Upper lobe of left lung (tissue), 6 donors: ENCODE data around the gene LYPD1. TPM values are rescaled to one million over a fixed set of nuclear protein-coding genes. Genes with fewer than 3 reads are reported as not detected.

Experiments used
- ATAC-seq, 2 donors: fragments of 200-7000 bp; cut with Tn5 transposase; one replicate each; pipeline ENCODE4 v1.9.1; 2022; ENCODE audit warnings: mild to moderate bottlenecking in 2 of 2, moderate library complexity in 2 of 2; ENCODE audit not compliant: low FRiP score in 2 of 2
- DNase-seq, 2 donors: peaks; one replicate each; pipeline ENCODE4 v3.0.0-alpha.2; 2019 to 2020
- H3K27ac ChIP-seq, 4 donors: fragments of 200-600 bp; sonication (generic); one replicate each; pipeline ENCODE4 v1.5.1; 2016 to 2019
- H3K27me3 ChIP-seq, 4 donors: fragments of 200-600 bp; sonication (generic); one replicate each; pipeline ENCODE4 v1.5.1; 2017 to 2019
- H3K36me3 ChIP-seq, 4 donors: fragments of 200-600 bp; sonication (generic); one replicate each; pipeline ENCODE4 v1.5.1; 2016 to 2019
- H3K4me1 ChIP-seq, 4 donors: fragments of 200-600 bp; sonication (generic); one replicate each; pipeline ENCODE4 v1.5.1; 2018 to 2019
- H3K4me3 ChIP-seq, 4 donors: fragments of 200-600 bp; sonication (generic); one replicate each; pipeline ENCODE4 v1.5.1; 2017 to 2019; ENCODE audit warnings: mild to moderate bottlenecking in 2 of 4, moderate library complexity in 1 of 4
- H3K9me3 ChIP-seq, 4 donors: fragments of 200-600 bp; sonication (generic); one replicate each; pipeline ENCODE4 v1.5.1; 2018 to 2019
- EP300 ChIP-seq, 4 donors: sonication (generic); formaldehyde crosslinking; IDR thresholded peaks; one replicate each; pipeline ENCODE4 v1.5.1; 2017; ENCODE audit warnings: antibody characterized with exemption in 4 of 4, control low read depth in 2 of 4
- POLR2A ChIP-seq, 4 donors: fragments of 450-650 bp; IDR thresholded peaks; one replicate each; pipeline ENCODE4 v1.5.1; 2016 to 2017; ENCODE audit warnings: antibody characterized with exemption in 4 of 4, mild to moderate bottlenecking in 2 of 4
- POLR2AphosphoS5 ChIP-seq, 2 donors: sonication (generic); formaldehyde crosslinking; IDR thresholded peaks; one replicate each; pipeline ENCODE4 v1.5.1; 2017; ENCODE audit warnings: antibody characterized with exemption in 2 of 2
- WGBS, 2 donors: methylation state at CpG; one replicate each; pipeline ENCODE4 v1.1.5; 2017 to 2018; 5-methylcytosine and 5-hydroxymethylcytosine counted together
- total RNA-seq, 6 donors: library from RNA; depleted of rRNA in 4 of 6; stranded (reverse); fragments of >200 nt in 4 of 6; gene quantifications; one replicate each; pipeline versions ENCODE4 v1.1.0 to v1.2.1, GENCODE V29; 2016 to 2021
- TF ChIP-seq, protein P1 (sequence below), 6 experiments: fragments of 450-650 bp in 4 of 6; fragments of 200-600 bp in 2 of 6; sonication (generic) in 2 of 6; IDR thresholded peaks; one replicate each; pipeline ENCODE4 v1.5.1; 2016 to 2019; ENCODE audit warnings: antibody characterized with exemption in 6 of 6
- donor health status: DM: no; HTN: no; CAD: no; lungs with moderate emphysema.
- donor health status: DM: no; HTN: yes; CAD: no; lungs with severe emphysema.

LYPD1 gene
- total RNA-seq, 6 donors from 2014 or later = 0.89 to 1.4 (median 1.1) TPM

DNA sequence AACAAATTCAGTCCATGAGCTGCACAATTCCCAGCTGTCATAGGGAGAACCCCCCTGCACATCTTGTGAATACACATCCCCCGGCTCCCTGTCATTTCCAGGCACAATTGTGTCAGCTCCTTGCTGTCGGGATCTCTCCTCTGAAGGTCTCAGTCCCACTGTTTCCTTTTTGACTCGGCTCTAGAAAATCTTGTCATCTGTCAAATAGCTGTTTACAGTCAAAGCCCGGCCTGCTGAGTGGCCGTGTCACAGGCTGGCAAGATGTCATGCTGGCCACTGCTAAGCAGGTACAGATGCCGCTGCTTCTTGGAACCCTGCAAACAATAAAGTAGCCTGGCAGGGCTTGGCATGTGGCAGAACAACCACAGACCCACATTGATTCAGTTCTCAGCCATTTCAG is 61.7 kb downstream of the LYPD1 start:
- Histone ChIP-seq H3K27ac (no peak overlapping the region), H3K9me3 (no peaks in the 10 kb centered on the region), H3K36me3 (no peaks in the 10 kb centered on the region), H3K4me3 (no peak overlapping the region), H3K4me1 (no peaks in the 10 kb centered on the region), H3K27me3 (no peaks in the 10 kb centered on the region)
- TF ChIP-seq POLR2AphosphoS5 (IDR thresholded peaks at IDR 0.05) = no peak
- TF ChIP-seq, protein P1, sequence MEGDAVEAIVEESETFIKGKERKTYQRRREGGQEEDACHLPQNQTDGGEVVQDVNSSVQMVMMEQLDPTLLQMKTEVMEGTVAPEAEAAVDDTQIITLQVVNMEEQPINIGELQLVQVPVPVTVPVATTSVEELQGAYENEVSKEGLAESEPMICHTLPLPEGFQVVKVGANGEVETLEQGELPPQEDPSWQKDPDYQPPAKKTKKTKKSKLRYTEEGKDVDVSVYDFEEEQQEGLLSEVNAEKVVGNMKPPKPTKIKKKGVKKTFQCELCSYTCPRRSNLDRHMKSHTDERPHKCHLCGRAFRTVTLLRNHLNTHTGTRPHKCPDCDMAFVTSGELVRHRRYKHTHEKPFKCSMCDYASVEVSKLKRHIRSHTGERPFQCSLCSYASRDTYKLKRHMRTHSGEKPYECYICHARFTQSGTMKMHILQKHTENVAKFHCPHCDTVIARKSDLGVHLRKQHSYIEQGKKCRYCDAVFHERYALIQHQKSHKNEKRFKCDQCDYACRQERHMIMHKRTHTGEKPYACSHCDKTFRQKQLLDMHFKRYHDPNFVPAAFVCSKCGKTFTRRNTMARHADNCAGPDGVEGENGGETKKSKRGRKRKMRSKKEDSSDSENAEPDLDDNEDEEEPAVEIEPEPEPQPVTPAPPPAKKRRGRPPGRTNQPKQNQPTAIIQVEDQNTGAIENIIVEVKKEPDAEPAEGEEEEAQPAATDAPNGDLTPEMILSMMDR (IDR thresholded peaks at IDR 0.05) = no peak
- TF ChIP-seq EP300 (IDR thresholded peaks at IDR 0.05) = no peak
- no peak for TF ChIP-seq POLR2A (IDR thresholded peaks at IDR 0.05)
- peak in 1 of 2 donors; percentile 23 for ATAC-seq
- 41 to 49% methylated on average over 6 of the region's 6 CpGs for WGBS, 2 donors
- DNase-seq = no peak

DNA sequence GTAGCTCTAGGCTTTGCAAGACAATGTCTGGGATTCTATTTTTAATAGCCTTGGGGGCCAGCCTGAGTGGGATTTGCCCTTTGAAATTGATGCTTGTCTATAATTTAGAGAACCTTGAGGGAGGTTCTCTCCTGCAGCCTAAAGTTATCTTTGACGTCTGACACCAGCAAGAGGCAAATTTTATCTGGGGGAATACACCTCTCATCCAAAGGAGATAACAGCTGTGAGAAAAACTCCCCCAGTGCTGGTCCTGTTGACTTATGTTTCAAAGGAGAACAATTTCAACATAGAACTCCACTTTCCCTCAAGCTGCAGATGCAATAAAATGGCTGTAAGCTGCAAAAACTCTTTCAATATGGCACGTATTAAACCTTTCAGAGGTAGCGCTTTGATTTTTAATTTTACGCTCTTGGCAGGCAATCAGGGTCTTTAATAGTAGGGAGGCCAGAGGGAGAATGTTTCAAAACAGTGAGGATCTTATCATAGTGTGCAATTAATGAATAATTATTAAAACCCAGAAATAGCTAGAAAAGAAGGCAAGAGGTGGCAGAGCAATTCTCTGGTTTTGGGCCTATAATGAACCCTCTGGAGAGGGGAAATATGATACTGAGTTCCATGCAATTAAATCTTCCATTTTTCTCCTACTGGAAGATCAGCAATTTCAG is 62.4 kb downstream of the LYPD1 start:
- 81 to 84% methylated on average over 4 of the region's 4 CpGs for WGBS, 2 donors
- TF ChIP-seq POLR2A (IDR thresholded peaks at IDR 0.05) (no peak), POLR2AphosphoS5 (IDR thresholded peaks at IDR 0.05) (no peak), EP300 (IDR thresholded peaks at IDR 0.05) (no peak)
- TF ChIP-seq, protein P1 (IDR thresholded peaks at IDR 0.05) = no peak
- Histone ChIP-seq H3K36me3 (no peaks in the 10 kb centered on the region), H3K4me3 (no peak overlapping the region), H3K9me3 (no peaks in the 10 kb centered on the region), H3K27ac (no peak overlapping the region), H3K27me3 (no peaks in the 10 kb centered on the region), H3K4me1 (no peaks in the 10 kb centered on the region)
- DNase-seq = no peak
- ATAC-seq = no peak

DNA sequence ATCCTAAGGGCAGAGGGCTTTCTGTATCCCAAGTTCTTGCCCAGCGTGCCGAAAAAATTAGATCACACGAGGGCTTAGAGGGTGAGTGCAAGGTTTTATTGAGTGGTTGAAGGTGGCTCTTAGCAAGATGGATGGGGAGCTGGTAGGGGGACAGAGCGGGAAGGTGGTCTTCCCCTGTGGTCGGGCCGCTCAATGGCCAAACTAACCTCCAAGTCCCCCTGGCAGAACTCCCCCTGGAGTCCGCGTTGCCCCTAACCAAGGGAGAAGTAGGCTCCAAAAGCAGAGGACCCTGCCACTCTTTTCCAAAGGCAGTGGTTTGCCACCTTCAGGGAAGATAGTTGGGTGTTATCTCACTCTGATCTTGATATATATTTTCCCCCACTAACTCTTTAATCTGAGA is 63.4 kb downstream of the LYPD1 start:
- Histone ChIP-seq H3K27ac (no peak overlapping the region), H3K27me3 (no peaks in the 10 kb centered on the region), H3K36me3 (no peaks in the 10 kb centered on the region), H3K4me3 (no peak overlapping the region), H3K4me1 (no peaks in the 10 kb centered on the region), H3K9me3 (no peaks in the 10 kb centered on the region)
- no peak for ATAC-seq
- 88 to 98% methylated on average over 8 of the region's 8 CpGs for WGBS, 2 donors
- TF ChIP-seq POLR2AphosphoS5 (IDR thresholded peaks at IDR 0.05) (no peak), POLR2A (IDR thresholded peaks at IDR 0.05) (no peak), EP300 (IDR thresholded peaks at IDR 0.05) (no peak)
- TF ChIP-seq, protein P1 (IDR thresholded peaks at IDR 0.05) = no peak
- DNase-seq = no peak

DNA sequence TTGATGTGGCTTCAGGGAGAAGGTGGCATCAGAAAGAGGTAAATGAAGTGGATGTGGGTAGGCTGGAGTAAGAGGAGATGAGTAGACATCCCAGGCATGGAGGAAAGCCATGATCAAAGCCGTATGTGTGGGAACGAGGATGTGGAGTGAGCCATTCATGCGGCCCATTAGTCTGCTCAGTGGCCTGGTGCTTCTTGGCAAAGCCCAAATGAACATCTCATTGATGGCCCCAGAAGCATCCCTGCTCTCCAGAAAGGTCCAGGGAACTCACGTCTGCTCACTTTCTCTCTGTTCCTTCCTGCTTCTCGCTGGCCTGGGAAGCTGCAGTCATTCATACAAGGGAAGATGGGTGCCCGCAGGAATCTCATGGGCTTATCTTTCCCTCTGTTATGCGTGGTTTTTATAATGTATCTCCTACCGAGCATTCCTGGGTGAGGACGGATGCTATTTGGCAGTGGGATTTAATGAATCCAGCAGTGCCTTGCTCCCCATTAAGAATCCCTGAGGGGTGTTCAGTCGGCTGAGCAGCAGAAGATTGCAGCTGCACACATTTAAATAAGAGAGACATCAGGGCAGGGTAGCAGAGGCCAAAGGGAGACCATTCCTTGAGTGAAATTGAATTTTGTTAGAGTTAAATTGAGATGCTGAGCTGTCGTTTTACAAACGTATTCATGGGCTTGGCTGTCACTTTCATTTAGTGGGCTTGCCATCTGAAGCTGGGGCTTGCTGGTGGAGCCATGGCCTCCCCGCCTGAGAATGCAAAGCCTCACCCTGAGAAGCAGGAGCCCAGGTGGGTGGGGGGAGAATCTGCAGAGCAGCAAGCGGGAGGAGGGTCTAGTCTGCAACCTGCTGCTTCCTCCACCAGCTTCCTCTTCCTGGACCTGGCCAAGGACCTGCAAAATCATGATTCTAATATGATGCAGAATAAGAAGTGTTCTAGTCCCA is 64.5 kb downstream of the LYPD1 start:
- Histone ChIP-seq H3K36me3 (no peaks in the 10 kb centered on the region), H3K27ac (no peak overlapping the region), H3K4me1 (no peaks in the 10 kb centered on the region), H3K4me3 (no peak overlapping the region), H3K9me3 (no peaks in the 10 kb centered on the region), H3K27me3 (no peaks in the 10 kb centered on the region)
- WGBS, 2 donors = 77 to 78% methylated on average over 14 of the region's 14 CpGs
- ATAC-seq (no peak), DNase-seq (no peak)
- TF ChIP-seq, protein P1 (IDR thresholded peaks at IDR 0.05) = no peak
- TF ChIP-seq POLR2AphosphoS5 (IDR thresholded peaks at IDR 0.05) (no peak), EP300 (IDR thresholded peaks at IDR 0.05) (no peak), POLR2A (IDR thresholded peaks at IDR 0.05) (no peak)
